Transverse colon (tissue), 4 donors: ENCODE data around the gene GSK3B. TPM values are rescaled to one million over a fixed set of nuclear protein-coding genes. Genes with fewer than 3 reads are reported as not detected.

Source experiments
- DNase-seq: peaks from one replicate; pipeline ENCODE4 v3.0.0-alpha.2; 2019
- H3K27ac ChIP-seq, 4 donors: fragments of 200-600 bp; sonication (generic); 2 replicates each; pipeline ENCODE4 v1.5.1; 2016 to 2018; ENCODE audit warnings: inconsistent platforms in 4 of 4
- H3K27me3 ChIP-seq: fragments of 200-600 bp; sonication (generic); 2 replicates; pipeline ENCODE4 v1.5.1; 2017; ENCODE audit warnings: inconsistent platforms
- H3K36me3 ChIP-seq, 4 donors: fragments of 200-600 bp; sonication (generic); 2 replicates each; pipeline ENCODE4 v1.5.1; 2017 to 2019; ENCODE audit warnings: inconsistent platforms in 4 of 4
- H3K4me1 ChIP-seq, 4 donors: fragments of 200-600 bp; sonication (generic); 2 replicates each; pipeline ENCODE4 v1.5.1; 2017 to 2020; ENCODE audit warnings: inconsistent platforms in 4 of 4
- H3K4me3 ChIP-seq, 4 donors: fragments of 200-600 bp; sonication (generic); 1 replicate in 1 of 4; 2 replicates in 3 of 4; pipeline versions ENCODE4 v1.5.1 to v1.6.1; 2017 to 2019; ENCODE audit warnings: inconsistent platforms in 4 of 4
- H3K9me3 ChIP-seq, 2 donors: fragments of 200-600 bp; sonication (generic); 2 replicates each; pipeline ENCODE4 v1.5.1; 2017 to 2019; ENCODE audit warnings: inconsistent platforms in 2 of 2
- EP300 ChIP-seq: sonication (generic); formaldehyde crosslinking; IDR thresholded peaks from one replicate; pipeline ENCODE4 v1.6.1; 2017; ENCODE audit warnings: antibody characterized with exemption, low read depth
- POLR2A ChIP-seq: fragments of 450-650 bp; IDR thresholded peaks from one replicate; pipeline ENCODE4 v1.6.1; 2016; ENCODE audit warnings: antibody characterized with exemption, mild to moderate bottlenecking, moderate library complexity
- POLR2AphosphoS5 ChIP-seq, 3 donors: sonication (generic); formaldehyde crosslinking; IDR thresholded peaks; one replicate each; pipeline ENCODE4 v1.6.1; 2016; ENCODE audit warnings: antibody characterized with exemption in 3 of 3
- WGBS, 2 donors: methylation state at CpG; one replicate each; pipeline ENCODE4 v1.1.5; 2018; ENCODE audit warnings: low coverage in 1 of 2; 5-methylcytosine and 5-hydroxymethylcytosine counted together
- in situ Hi-C, 4 donors: fragments of 200-750 bp; cut with MboI; loops; one replicate each; pipeline versions ENCODE4 v1.15.0 to v1.15.1; 2017; ENCODE audit warnings: low sequenced_read_pairs in 3 of 4, low pct_ligation_motif_present in 1 of 4, low pct_unique_long_range_greater_than_20kb in 1 of 4
- intact Hi-C: fragments of 100-400 bp; cut with DNase I; formaldehyde crosslinking; loops from one replicate; pipeline ENCODE4 v1.15.1; 2023; ENCODE audit warnings: low total_unique reads
- total RNA-seq, 4 donors: library from RNA; depleted of rRNA; stranded (reverse); fragments of >200 nt; gene quantifications; one replicate each; pipeline ENCODE4 v1.1.0, GENCODE V29; 2016
- TF ChIP-seq, protein P1 (sequence below), 5 experiments: fragments of 200-600 bp in 3 of 5; fragments of 450-650 bp in 2 of 5; sonication (generic) in 3 of 5; IDR thresholded peaks; 1 replicate in 2 of 5; 2 replicates in 3 of 5; pipeline ENCODE4 v1.5.1; 2016 to 2017; ENCODE audit warnings: antibody characterized with exemption in 5 of 5, inconsistent platforms in 3 of 5, mild to moderate bottlenecking in 2 of 5, moderate library complexity in 1 of 5

The GSK3B gene
- total RNA-seq, 4 donors from 2014 or later = 14.7 to 35.9 (median 24.2) TPM

- in situ Hi-C loops = no loop called here
- peak overlapping the region in 3 of 4 donors; percentile 46 to 82 (median 66) for H3K27ac ChIP-seq
Measured at GRCh38 chr3:119794401-119794800, 299.8 kb downstream of the GSK3B start.

DNA sequence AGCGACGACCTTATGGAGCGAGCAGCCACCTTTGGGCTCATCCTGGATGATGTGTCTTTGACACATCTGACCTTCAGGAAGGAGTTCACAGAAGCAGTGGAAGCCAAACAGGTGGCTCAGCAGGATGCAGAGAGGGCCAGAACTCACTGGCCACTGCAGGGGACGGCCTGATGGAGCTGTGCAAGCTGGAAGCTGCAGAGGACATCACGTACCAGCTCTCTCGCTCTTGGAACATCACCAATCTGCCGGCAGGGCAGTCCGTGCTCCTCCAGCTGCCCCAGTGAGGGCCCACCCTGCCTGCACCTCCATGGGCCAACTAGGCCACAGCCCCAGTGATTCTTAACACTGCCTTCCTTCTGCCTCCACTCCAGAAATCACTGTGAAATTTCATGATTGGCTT lies 302.0 kb downstream of the GSK3B start:
- intact Hi-C loops = no loop called here
- H3K27ac ChIP-seq = no peak overlapping the region
- no peaks in the 10 kb centered on the region for H3K36me3 ChIP-seq
- H3K27me3 ChIP-seq = no peaks in the 10 kb centered on the region
- peaks cover 0 to 20% (median 6%) of the 10 kb centered on the region in 4 donors for H3K4me1 ChIP-seq
- no peak for TF ChIP-seq POLR2A
- TF ChIP-seq EP300 = no peak
- no peak for TF ChIP-seq POLR2AphosphoS5 (IDR thresholded peaks at IDR 0.05)
- TF ChIP-seq, protein P1, sequence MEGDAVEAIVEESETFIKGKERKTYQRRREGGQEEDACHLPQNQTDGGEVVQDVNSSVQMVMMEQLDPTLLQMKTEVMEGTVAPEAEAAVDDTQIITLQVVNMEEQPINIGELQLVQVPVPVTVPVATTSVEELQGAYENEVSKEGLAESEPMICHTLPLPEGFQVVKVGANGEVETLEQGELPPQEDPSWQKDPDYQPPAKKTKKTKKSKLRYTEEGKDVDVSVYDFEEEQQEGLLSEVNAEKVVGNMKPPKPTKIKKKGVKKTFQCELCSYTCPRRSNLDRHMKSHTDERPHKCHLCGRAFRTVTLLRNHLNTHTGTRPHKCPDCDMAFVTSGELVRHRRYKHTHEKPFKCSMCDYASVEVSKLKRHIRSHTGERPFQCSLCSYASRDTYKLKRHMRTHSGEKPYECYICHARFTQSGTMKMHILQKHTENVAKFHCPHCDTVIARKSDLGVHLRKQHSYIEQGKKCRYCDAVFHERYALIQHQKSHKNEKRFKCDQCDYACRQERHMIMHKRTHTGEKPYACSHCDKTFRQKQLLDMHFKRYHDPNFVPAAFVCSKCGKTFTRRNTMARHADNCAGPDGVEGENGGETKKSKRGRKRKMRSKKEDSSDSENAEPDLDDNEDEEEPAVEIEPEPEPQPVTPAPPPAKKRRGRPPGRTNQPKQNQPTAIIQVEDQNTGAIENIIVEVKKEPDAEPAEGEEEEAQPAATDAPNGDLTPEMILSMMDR (IDR thresholded peaks at IDR 0.05) = no peak
- in situ Hi-C loops = no loop called here
- WGBS, 2 donors = 93% methylated on average over 8 of the region's 8 CpGs; no CpG with 5 or more reads in 1 of the 2 donors
- no peak for DNase-seq
- H3K9me3 ChIP-seq = no peaks in the 10 kb centered on the region
- H3K4me3 ChIP-seq = no peak overlapping the region

More at GRCh38 chr3:119794401-119794800, 299.8 kb downstream of the GSK3B start:
- 83 to 84% methylated on average over 1 to 2 of the region's 2 CpGs for whole genome bisulfite sequencing, 2 donors
- Histone ChIP-seq H3K36me3 (no peaks in the 10 kb centered on the region), H3K27me3 (no peaks in the 10 kb centered on the region), H3K4me1 (peaks cover 0 to 20% (median 6%) of the 10 kb centered on the region in 4 donors), H3K9me3 (no peaks in the 10 kb centered on the region), H3K4me3 (no peak overlapping the region)
- no peak for TF ChIP-seq EP300
- TF ChIP-seq, protein P1 (IDR thresholded peaks at IDR 0.05) = no peak
- no peak for TF ChIP-seq POLR2AphosphoS5 (IDR thresholded peaks at IDR 0.05)
- no peak for TF ChIP-seq POLR2A
- intact Hi-C loops = no loop called here
- no peak for DNase-seq

- no peaks in the 10 kb centered on the region for H3K27me3 ChIP-seq
- intact Hi-C loops = no loop called here
- TF ChIP-seq EP300 (no peak), POLR2A (no peak), POLR2AphosphoS5 (IDR thresholded peaks at IDR 0.05) (no peak)
- TF ChIP-seq, protein P1 (IDR thresholded peaks at IDR 0.05) = no peak
- in situ Hi-C loops = no loop called here
- DNase-seq = no peak
- no peaks in the 10 kb centered on the region for H3K36me3 ChIP-seq
- no peak overlapping the region for H3K27ac ChIP-seq
- H3K9me3 ChIP-seq = no peaks in the 10 kb centered on the region
- WGBS, 2 donors = 93% methylated on average over 3 of the region's 3 CpGs
- no peak overlapping the region for H3K4me3 ChIP-seq
- H3K4me1 ChIP-seq = peaks cover 0 to 14% (median 2%) of the 10 kb centered on the region in 4 donors
Measured at GRCh38 chr3:119790369-119790768, 303.9 kb downstream of the GSK3B start.

- H3K9me3 ChIP-seq = no peaks in the 10 kb centered on the region
- peaks cover 0 to 13% (median 1%) of the 10 kb centered on the region in 4 donors for H3K4me1 ChIP-seq
- in situ Hi-C loops = no loop called here
- 88 to 91% methylated on average over 1 to 2 of the region's 2 CpGs for WGBS, 2 donors
- no peak for TF ChIP-seq POLR2AphosphoS5 (IDR thresholded peaks at IDR 0.05)
- H3K27me3 ChIP-seq = no peaks in the 10 kb centered on the region
- H3K36me3 ChIP-seq = no peaks in the 10 kb centered on the region
- H3K27ac ChIP-seq = no peak overlapping the region
- intact Hi-C loops = no loop called here
- no peak overlapping the region for H3K4me3 ChIP-seq
- no peak for DNase-seq
Measured at GRCh38 chr3:119786409-119786808, 307.8 kb downstream of the GSK3B start.

DNA sequence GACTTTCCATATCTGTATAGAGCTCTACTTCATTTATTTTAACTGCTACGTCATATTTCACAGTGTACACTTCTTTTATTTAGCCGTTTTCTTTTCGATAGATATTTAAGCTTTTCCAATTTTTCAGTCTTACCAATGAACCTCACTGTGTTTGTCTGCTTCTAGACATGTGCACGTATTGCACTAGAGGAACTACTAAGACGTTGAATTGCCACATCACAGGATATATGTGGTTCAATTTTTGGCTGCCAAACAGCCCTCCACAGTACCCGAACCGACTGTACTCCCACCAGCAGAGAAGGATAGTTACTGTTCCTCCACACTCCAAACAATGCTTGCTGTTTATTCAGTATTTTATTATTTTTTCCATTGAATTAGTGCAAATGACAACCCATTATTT lies 310.4 kb downstream of the GSK3B start:
- in situ Hi-C loops = no loop called here
- WGBS, 2 donors = 65 to 79% methylated on average over 7 of the region's 7 CpGs
- TF ChIP-seq POLR2A (no peak), EP300 (no peak), POLR2AphosphoS5 (IDR thresholded peaks at IDR 0.05) (no peak)
- TF ChIP-seq, protein P1 (IDR thresholded peaks at IDR 0.05) = no peak
- intact Hi-C loops = no loop called here
- peak overlapping the region in 1 of 4 donors; percentile 47 for H3K4me3 ChIP-seq
- DNase-seq = no peak
- no peaks in the 10 kb centered on the region for H3K9me3 ChIP-seq
- no peaks in the 10 kb centered on the region for H3K27me3 ChIP-seq
- H3K36me3 ChIP-seq = no peaks in the 10 kb centered on the region
- peaks cover 4 to 27% (median 11%) of the 10 kb centered on the region in 4 donors for H3K4me1 ChIP-seq
- H3K27ac ChIP-seq = no peak overlapping the region
